Keratinocyte (primary cell): Measurements from ENCODE around the gene CASP7.

Experiments
- CTCF ChIP-seq, 3 experiments: IDR thresholded peaks in 1 of 3; conservative IDR thresholded peaks in 1 of 3; optimal IDR thresholded peaks in 1 of 3; 2 replicates in 2 of 3; 3 replicates in 1 of 3; pipeline versions ENCODE3 to v1.5.1; 2011; ENCODE audit warnings: low read length in 3 of 3, mild to moderate bottlenecking in 3 of 3, moderate library complexity in 2 of 3, control low read depth in 1 of 3, inconsistent platforms in 1 of 3; ENCODE audit not compliant: insufficient read depth in 2 of 3; ENCODE audit errors: extremely low read depth in 1 of 3
- EZH2 ChIP-seq: IDR thresholded peaks from one replicate; pipeline ENCODE4 v1.6.1; 2012; ENCODE audit warnings: inconsistent platforms, mild to moderate bottlenecking, low read length, moderate library complexity

GRCh38 chr10:113711142-113711541, 31.4 kb downstream of the CASP7 start:
- no peak for TF ChIP-seq CTCF (optimal IDR thresholded peaks at IDR 0.05 in 1 of 3, IDR thresholded peaks at IDR 0.05 in 1 of 3, conservative IDR thresholded peaks at IDR 0.05 in 1 of 3; ENCODE audit: extremely low read depth in 1 of 3, insufficient read depth in 2 of 3, low read length in 3 of 3)
- no peak for TF ChIP-seq EZH2
